ENCODE results near the gene DSC2. TPM values are rescaled to one million over a fixed set of nuclear protein-coding genes. Genes with fewer than 3 reads are reported as not detected.

The DSC2 gene
- total RNA-seq, 1 experiment from 2014 or later = 33.4 TPM

- TF ChIP-seq ATF3 (IDR thresholded peaks at IDR 0.05) (no peak), ZBTB33 (IDR thresholded peaks at IDR 0.05; ENCODE audit: extremely low read depth, insufficient replicate concordance, low read length) (no peak), EZH2 (IDR thresholded peaks at IDR 0.05) (no peak)
Measured at GRCh38 chr18:31045599-31045998, 56.6 kb downstream of the DSC2 start (continued).

GRCh38 chr18:31044926-31045325, 57.3 kb downstream of the DSC2 start:
- H3K36me3 ChIP-seq (ENCODE audit: control insufficient read depth in 1 of 2, insufficient read depth in 2 of 2, low read length in 2 of 2) = no peaks in the 10 kb centered on the region
- H4K20me1 ChIP-seq (ENCODE audit: insufficient read depth) = no peaks in the 10 kb centered on the region
- TF ChIP-seq MAX (IDR thresholded peaks at IDR 0.05) (no peak), RAD21 (IDR thresholded peaks at IDR 0.05; ENCODE audit: low read depth) (no peak), CEBPB (IDR thresholded peaks at IDR 0.05; ENCODE audit: low read depth) (no peak), EZH2phosphoT487 (IDR thresholded peaks at IDR 0.05; ENCODE audit: borderline replicate concordance) (no peak), ELF1 (IDR thresholded peaks at IDR 0.05; ENCODE audit: borderline replicate concordance, low read depth) (no peak), POLR2AphosphoS5 (IDR thresholded peaks at IDR 0.05; ENCODE audit: low read depth, low read length) (no peak), EZH2 (IDR thresholded peaks at IDR 0.05) (no peak), EGR1 (IDR thresholded peaks at IDR 0.05; ENCODE audit: low read depth) (no peak), SIN3A (IDR thresholded peaks at IDR 0.05; ENCODE audit: low read depth) (no peak), ZFX (IDR thresholded peaks at IDR 0.05) (no peak), ATF3 (IDR thresholded peaks at IDR 0.05) (no peak), YY1 (IDR thresholded peaks at IDR 0.05; ENCODE audit: extremely low read depth, insufficient replicate concordance, low read depth, low read length) (no peak)
- DNase-seq (ENCODE audit: low read depth, low spot score) = no peak
- peak overlapping the region; percentile 13; the same call in 1 of the 2 replicates for H3K4me2 ChIP-seq (ENCODE audit: low read length)
- intact Hi-C loops (cut with micrococcal nuclease) = no loop called here
- no peak overlapping the region for H3K4me3 ChIP-seq (replicated peaks in 1 of 2; ENCODE audit: low read depth in 1 of 2, low read length in 2 of 2)
- H3K9ac ChIP-seq (ENCODE audit: low read length) = no peak overlapping the region
- H3K27me3 ChIP-seq (ENCODE audit: insufficient read depth, low read length) = no peaks in the 10 kb centered on the region
- no peaks in the 10 kb centered on the region for H3K9me3 ChIP-seq (ENCODE audit: control insufficient read depth in 1 of 2, insufficient read depth in 1 of 2, low read depth in 1 of 2, low read length in 2 of 2)
- ChIA-PET POLR2A (no interaction called here), CTCF (no interaction called here), RAD21 (ENCODE audit: low non-redundant PET in 1 of 2, low total read pairs in 2 of 2, uncharacterized antibody in 2 of 2, unreplicated experiment in 2 of 2) (no interaction called here)
- peak overlapping the region; percentile 41 for H2AFZ ChIP-seq (ENCODE audit: low read depth, low read length, poor library complexity, severe bottlenecking)
- no peak for ATAC-seq
- no TSS peak for BruUV-seq (replicated peaks)
- no peaks in the 10 kb centered on the region for H3K9me2 ChIP-seq (ENCODE audit: insufficient read depth)
- H3K79me2 ChIP-seq (ENCODE audit: insufficient read depth, low read length) = peaks cover 4% of the 10 kb centered on the region
- H3K4me1 ChIP-seq (ENCODE audit: control insufficient read depth in 1 of 2, insufficient read depth in 2 of 2, low read length in 2 of 2) = peaks cover 0 to 44% of the 10 kb centered on the region in 2 experiments; a peak in 2 of 4 replicates
- H3K27ac ChIP-seq (ENCODE audit: low read depth, low read length) = no peak overlapping the region
